Keratinocyte (primary cell): ENCODE measurements around the gene CD180. TPM values are rescaled to one million over a fixed set of nuclear protein-coding genes. Genes with fewer than 3 reads are reported as not detected.

Experiments used
- DNase-seq: peaks from one replicate; pipeline ENCODE4 v3.0.0-alpha.2; 2011; ENCODE audit warnings: low read depth, missing footprints, low spot score
- FAIRE-seq: peaks from 2 replicates; lab custom pipeline; 2011; peaks lifted over from hg19 to GRCh38; lab: Jason Lieb, UNC
- H2AFZ ChIP-seq: 2 replicates; pipeline ENCODE4 v1.6.0; 2012; ENCODE audit warnings: low read length, control low read depth, inconsistent platforms; ENCODE audit not compliant: control insufficient read depth
- H3K27ac ChIP-seq: 2 replicates; pipeline ENCODE4 v1.5.1; 2011; ENCODE audit warnings: low read length; ENCODE audit not compliant: control insufficient read depth, insufficient read depth
- H3K27me3 ChIP-seq: 3 replicates; pipeline ENCODE4 v1.6.0; 2011; ENCODE audit warnings: low read length; ENCODE audit not compliant: control insufficient read depth, insufficient read depth; ENCODE audit errors: extremely low read depth
- H3K36me3 ChIP-seq, 2 experiments: 2 replicates in 1 of 2; 3 replicates in 1 of 2; pipeline ENCODE4 v1.5.1; 2011; ENCODE audit warnings: low read length in 2 of 2, mild to moderate bottlenecking in 1 of 2; ENCODE audit not compliant: control insufficient read depth in 2 of 2, insufficient read depth in 2 of 2; ENCODE audit errors: extremely low read depth in 1 of 2
- H3K4me1 ChIP-seq: 3 replicates; pipeline ENCODE4 v1.5.1; 2011; ENCODE audit warnings: low read length; ENCODE audit not compliant: control insufficient read depth, insufficient read depth; ENCODE audit errors: extremely low read depth
- H3K4me2 ChIP-seq: 3 replicates; pipeline ENCODE4 v1.6.0; 2011; ENCODE audit warnings: low read depth, low read length; ENCODE audit not compliant: control insufficient read depth, insufficient read depth; ENCODE audit errors: extremely low read depth
- H3K4me3 ChIP-seq, 3 experiments: fragments of 200-600 bp in 1 of 3; sonication (generic) in 1 of 3; 2 replicates in 2 of 3; 3 replicates in 1 of 3; pipeline ENCODE4 v1.5.1; 2011 to 2016; ENCODE audit warnings: low read length in 3 of 3, mild to moderate bottlenecking in 3 of 3, control low read depth in 2 of 3, inconsistent platforms in 1 of 3, low read depth in 1 of 3, mixed read lengths in 1 of 3, mixed run types in 1 of 3, moderate library complexity in 1 of 3; ENCODE audit not compliant: control insufficient read depth in 2 of 3, insufficient read depth in 2 of 3; ENCODE audit errors: extremely low read depth in 1 of 3
- H3K79me2 ChIP-seq: 2 replicates; pipeline ENCODE4 v1.6.0; 2012; ENCODE audit warnings: low read length; ENCODE audit not compliant: control insufficient read depth, insufficient read depth
- H3K9ac ChIP-seq: 3 replicates; pipeline ENCODE4 v1.6.0; 2011; ENCODE audit warnings: low read length; ENCODE audit not compliant: control insufficient read depth, insufficient read depth; ENCODE audit errors: extremely low read depth
- H3K9me1 ChIP-seq: 3 replicates; pipeline ENCODE4 v1.6.0; 2011; ENCODE audit warnings: low read length; ENCODE audit not compliant: control insufficient read depth, insufficient read depth; ENCODE audit errors: extremely low read depth
- H3K9me3 ChIP-seq: 2 replicates; pipeline ENCODE4 v1.5.1; 2012; ENCODE audit warnings: low read depth, low read length; ENCODE audit not compliant: control insufficient read depth
- H4K20me1 ChIP-seq: 3 replicates; pipeline ENCODE4 v1.6.0; 2011; ENCODE audit warnings: low read length; ENCODE audit not compliant: control insufficient read depth, insufficient read depth; ENCODE audit errors: extremely low read depth
- CTCF ChIP-seq, 3 experiments: IDR thresholded peaks in 1 of 3; conservative IDR thresholded peaks in 1 of 3; optimal IDR thresholded peaks in 1 of 3; 2 replicates in 2 of 3; 3 replicates in 1 of 3; pipeline versions ENCODE3 to v1.5.1; 2011; ENCODE audit warnings: low read length in 3 of 3, mild to moderate bottlenecking in 3 of 3, moderate library complexity in 2 of 3, control low read depth in 1 of 3, inconsistent platforms in 1 of 3; ENCODE audit not compliant: insufficient read depth in 2 of 3; ENCODE audit errors: extremely low read depth in 1 of 3
- EZH2 ChIP-seq: IDR thresholded peaks from one replicate; pipeline ENCODE4 v1.6.1; 2012; ENCODE audit warnings: inconsistent platforms, mild to moderate bottlenecking, low read length, moderate library complexity
- dilution Hi-C: fragments of 300-500 bp; cut with MboI; formaldehyde crosslinking; loops from one replicate; pipeline ENCODE4 v1.7.0; 2020; ENCODE audit warnings: low sequenced_read_pairs; ENCODE audit not compliant: extremely low pct_ligation_motif_present
- polyA plus RNA-seq, 5 experiments: library from polyadenylated mRNA; depleted of rRNA in 3 of 5; stranded (reverse) in 3 of 5; stranded (forward) in 1 of 5; unstranded in 1 of 5; fragments of >200 nt; gene quantifications; 1 replicate in 1 of 5; 2 replicates in 3 of 5; 3 replicates in 1 of 5; pipeline versions ENCODE4 v1.2.1 to v1.2.3, GENCODE V29; 2011 to 2012; ENCODE audit warnings: missing spikeins in 2 of 5, low read depth in 1 of 5, low replicate concordance in 1 of 5

CD180 gene
- polyA plus RNA-seq, 1 donor (not counting 4 experiments of a cell fraction or from before 2014, with no cell fraction given) = not detected

- Histone ChIP-seq H3K9ac (no peak overlapping the region), H3K79me2 (no peaks in the 10 kb centered on the region), H3K36me3 (no peaks in the 10 kb centered on the region), H4K20me1 (no peaks in the 10 kb centered on the region), H3K9me1 (no peaks in the 10 kb centered on the region), H3K9me3 (no peaks in the 10 kb centered on the region), H3K27me3 (no peaks in the 10 kb centered on the region), H3K4me3 (no peak overlapping the region), H3K4me2 (no peak overlapping the region), H3K4me1 (no peaks in the 10 kb centered on the region), H3K27ac (no peak overlapping the region), H2AFZ (no peak overlapping the region)
- DNase-seq (no peak), FAIRE-seq (no peak)
- TF ChIP-seq CTCF (optimal IDR thresholded peaks at IDR 0.05 in 1 of 3, IDR thresholded peaks at IDR 0.05 in 1 of 3, conservative IDR thresholded peaks at IDR 0.05 in 1 of 3; ENCODE audit: extremely low read depth in 1 of 3, insufficient read depth in 2 of 3, low read length in 3 of 3) (no peak), EZH2 (no peak)
- dilution Hi-C loops = no loop called here
Observed at GRCh38 chr5:67181648-67182221, 14.9 kb downstream of the CD180 start.

DNA sequence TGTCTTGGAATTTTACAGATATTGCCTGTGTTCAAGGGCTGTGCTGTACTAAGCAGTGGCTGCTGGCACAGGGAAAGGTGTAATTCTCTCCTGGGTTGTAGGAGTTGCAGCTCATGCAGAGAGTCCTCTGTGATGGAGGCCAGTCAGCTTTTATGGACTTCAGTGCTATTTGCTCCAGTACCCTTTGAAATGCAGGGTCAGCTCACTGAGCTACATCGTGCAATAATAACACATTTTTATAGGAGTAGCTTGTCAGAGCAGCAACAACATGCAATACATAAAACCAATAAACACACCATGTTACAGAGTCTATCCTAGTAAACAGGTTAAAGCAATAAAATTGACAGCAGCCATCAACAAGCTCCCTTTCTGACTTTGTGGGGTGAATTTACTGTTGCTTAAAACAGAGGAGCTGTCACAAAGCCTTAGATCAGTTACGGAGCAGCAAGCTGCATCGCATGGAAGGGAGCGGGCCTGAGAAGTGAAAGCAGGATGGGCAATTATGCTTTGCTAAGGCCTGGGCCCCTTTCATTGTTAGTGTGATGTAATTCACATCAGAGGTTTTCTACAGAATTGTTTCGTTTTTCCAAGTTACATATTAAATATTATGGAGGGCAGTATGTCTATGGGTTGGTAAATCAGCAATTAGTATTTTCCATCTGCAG, 16.8 kb downstream of the CD180 start:
- Histone ChIP-seq H3K79me2 (no peaks in the 10 kb centered on the region), H3K27ac (no peak overlapping the region), H3K4me1 (no peaks in the 10 kb centered on the region), H3K9ac (no peak overlapping the region), H4K20me1 (no peaks in the 10 kb centered on the region), H3K4me3 (no peak overlapping the region), H3K27me3 (no peaks in the 10 kb centered on the region), H3K9me1 (no peaks in the 10 kb centered on the region), H2AFZ (no peak overlapping the region), H3K9me3 (no peaks in the 10 kb centered on the region), H3K36me3 (no peaks in the 10 kb centered on the region), H3K4me2 (no peak overlapping the region)
- dilution Hi-C loops = no loop called here
- no peak for FAIRE-seq
- no peak for DNase-seq
- TF ChIP-seq EZH2 = no peak
- TF ChIP-seq CTCF (optimal IDR thresholded peaks at IDR 0.05 in 1 of 3, IDR thresholded peaks at IDR 0.05 in 1 of 3, conservative IDR thresholded peaks at IDR 0.05 in 1 of 3; ENCODE audit: extremely low read depth in 1 of 3, insufficient read depth in 2 of 3, low read length in 3 of 3) = no peak
